PC-9 (cell line): ENCODE measurements around the gene NOXO1. TPM values are rescaled to one million over a fixed set of nuclear protein-coding genes. Genes with fewer than 3 reads are reported as not detected.

Experiments used
- BruUV-seq: library from RNA; stranded (reverse); fragments of 400-500 nt; replicated peaks from 2 replicates; lab custom pipeline; 2021; lab: Mats Ljungman, UMichigan
- CTCF ChIA-PET: fragments of 300-600 bp; sonication (Branson Sonifier 250); formaldehyde crosslinking; loops from one replicate; lab custom pipeline; 2022; ENCODE audit warnings: antibody characterized with exemption; lab: Charles Lee
- POLR2A ChIA-PET: fragments of 300-600 bp; sonication (Branson Sonifier 250); formaldehyde crosslinking; loops from one replicate; lab custom pipeline; 2022; ENCODE audit warnings: antibody characterized with exemption; ENCODE audit not compliant: unreplicated experiment; lab: Charles Lee
- DNase-seq, 2 experiments: peaks; one replicate each; pipeline versions ENCODE4 v3.0.0 to v3.0.0-alpha.2; 2015 to 2022; ENCODE audit warnings: mixed read lengths in 1 of 2
- H2AFZ ChIP-seq: fragments of 200-600 bp; sonication (generic); 2 replicates; pipeline ENCODE4 v1.8.1; 2017; ENCODE audit warnings: antibody characterized with exemption
- H3F3A ChIP-seq: fragments of 200-600 bp; sonication (generic); 2 replicates; pipeline ENCODE4 v1.8.1; 2017; ENCODE audit warnings: antibody characterized with exemption, mild to moderate bottlenecking, low read depth; ENCODE audit not compliant: insufficient read depth
- H3K27ac ChIP-seq: fragments of 200-600 bp; sonication (generic); 2 replicates; pipeline ENCODE4 v1.6.1; 2016; ENCODE audit warnings: mixed run types
- H3K27me3 ChIP-seq: fragments of 200-600 bp; sonication (generic); 2 replicates; pipeline ENCODE4 v1.6.1; 2016; ENCODE audit warnings: low read depth, mixed run types; ENCODE audit not compliant: insufficient read depth
- H3K36me3 ChIP-seq: fragments of 200-600 bp; sonication (generic); 2 replicates; pipeline ENCODE4 v1.6.1; 2016; ENCODE audit warnings: low read depth, mixed run types
- H3K4me1 ChIP-seq: fragments of 200-600 bp; sonication (generic); replicated peaks from 2 replicates; pipeline ENCODE4 v1.6.1; 2016; ENCODE audit warnings: mixed run types; ENCODE audit not compliant: insufficient read depth
- H3K4me2 ChIP-seq: fragments of 200-600 bp; sonication (generic); 2 replicates; pipeline ENCODE4 v1.6.1; 2017; ENCODE audit warnings: mixed run types
- H3K4me3 ChIP-seq: fragments of 200-600 bp; sonication (generic); 2 replicates; pipeline ENCODE4 v1.6.1; 2016; ENCODE audit warnings: mixed run types
- H3K79me2 ChIP-seq: fragments of 200-600 bp; sonication (generic); 2 replicates; pipeline ENCODE4 v1.6.1; 2017; ENCODE audit warnings: low read depth, mixed run types
- H3K9me2 ChIP-seq: fragments of 200-600 bp; sonication (generic); 2 replicates; pipeline ENCODE4 v1.8.1; 2017; ENCODE audit warnings: mild to moderate bottlenecking; ENCODE audit not compliant: insufficient read depth
- H3K9me3 ChIP-seq: fragments of 200-600 bp; sonication (generic); 2 replicates; pipeline ENCODE4 v1.8.1; 2016; ENCODE audit warnings: low read depth; ENCODE audit not compliant: insufficient read depth
- H4K20me1 ChIP-seq: fragments of 200-600 bp; sonication (generic); 2 replicates; pipeline ENCODE4 v1.8.1; 2017; ENCODE audit not compliant: insufficient read depth
- EZH2 ChIP-seq: fragments of 200-600 bp; sonication (generic); IDR thresholded peaks from 2 replicates; pipeline ENCODE4 v1.8.0; 2017; ENCODE audit warnings: antibody characterized with exemption, low read depth
- intact Hi-C: fragments of 100-400 bp; cut with micrococcal nuclease; formaldehyde crosslinking; loops from one replicate; pipeline ENCODE4 v1.10.0; 2022; ENCODE audit not compliant: unreplicated experiment
- total RNA-seq: library from RNA; stranded (reverse); gene quantifications from 2 replicates; pipeline ENCODE4 v1.2.3, GENCODE V29; 2021
- TF ChIP-seq, protein P1 (sequence below): fragments of 200-600 bp; sonication (generic); conservative IDR thresholded peaks from 2 replicates; pipeline ENCODE4 v1.6.1; 2017; ENCODE audit warnings: mixed run types, antibody characterized with exemption, mild to moderate bottlenecking, moderate library complexity

Gene NOXO1
- total RNA-seq, 1 experiment from 2014 or later, result 11.1 TPM

DNA sequence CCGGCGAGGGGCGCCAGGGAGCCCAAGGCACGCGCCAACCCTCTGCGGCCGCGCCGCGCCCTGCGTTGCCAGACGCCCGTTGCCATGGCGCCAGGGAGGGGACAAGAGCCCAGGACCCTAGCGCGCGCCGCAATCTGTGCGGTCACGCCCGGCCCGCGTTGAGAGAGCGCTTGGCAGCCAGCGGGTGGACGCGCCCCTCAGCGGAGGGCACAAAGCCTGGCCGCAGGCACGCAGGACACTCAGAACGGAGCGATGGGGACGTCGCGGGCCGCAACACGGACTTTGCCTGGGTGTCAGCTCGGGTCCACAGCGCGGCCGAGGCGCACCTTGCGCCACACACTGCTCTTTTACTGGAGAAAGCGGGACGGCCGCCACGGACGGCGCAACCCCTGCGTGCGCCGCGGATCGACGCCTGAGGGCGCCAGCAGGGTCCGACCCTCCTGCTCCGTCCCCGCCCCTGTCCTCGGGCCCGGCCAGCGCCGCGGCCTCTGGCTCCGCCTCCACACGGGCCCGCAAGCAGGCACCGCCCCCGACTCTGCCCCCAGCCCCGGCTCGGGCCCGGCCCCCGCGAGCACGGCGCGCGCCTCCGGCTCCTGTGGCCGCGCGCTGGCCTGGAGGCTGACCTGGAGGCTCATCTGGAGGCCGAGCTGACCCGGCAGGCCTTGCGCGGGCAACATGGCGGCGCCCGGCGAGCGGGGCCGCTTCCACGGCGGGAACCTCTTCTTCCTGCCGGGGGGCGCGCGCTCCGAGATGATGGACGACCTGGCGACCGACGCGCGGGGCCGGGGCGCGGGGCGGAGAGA is 2.5 kb upstream of the NOXO1 start, which contains the start of gene GFER:
Gene GFER, plus strand, starts transcription at position 650 of the 803 bp plus-strand sequence. Its CDS starts 26 bp downstream, at position 676.
- peak; percentile 73 to 98 for DNase-seq
- no peaks in the 10 kb centered on the region for H3K9me2 ChIP-seq
- no peaks in the 10 kb centered on the region for H3K9me3 ChIP-seq
- peaks cover 17% of the 10 kb centered on the region for H3K79me2 ChIP-seq
- H3K27me3 ChIP-seq, result no peaks in the 10 kb centered on the region
- H3K4me3 ChIP-seq, result peak within 1 kb of the TSS; percentile 93
- no peaks in the 10 kb centered on the region; the same call in 1 of the 2 replicates for H3K36me3 ChIP-seq
- H3K4me1 ChIP-seq, result peaks cover 67% of the 10 kb centered on the region
- TF ChIP-seq, protein P1, sequence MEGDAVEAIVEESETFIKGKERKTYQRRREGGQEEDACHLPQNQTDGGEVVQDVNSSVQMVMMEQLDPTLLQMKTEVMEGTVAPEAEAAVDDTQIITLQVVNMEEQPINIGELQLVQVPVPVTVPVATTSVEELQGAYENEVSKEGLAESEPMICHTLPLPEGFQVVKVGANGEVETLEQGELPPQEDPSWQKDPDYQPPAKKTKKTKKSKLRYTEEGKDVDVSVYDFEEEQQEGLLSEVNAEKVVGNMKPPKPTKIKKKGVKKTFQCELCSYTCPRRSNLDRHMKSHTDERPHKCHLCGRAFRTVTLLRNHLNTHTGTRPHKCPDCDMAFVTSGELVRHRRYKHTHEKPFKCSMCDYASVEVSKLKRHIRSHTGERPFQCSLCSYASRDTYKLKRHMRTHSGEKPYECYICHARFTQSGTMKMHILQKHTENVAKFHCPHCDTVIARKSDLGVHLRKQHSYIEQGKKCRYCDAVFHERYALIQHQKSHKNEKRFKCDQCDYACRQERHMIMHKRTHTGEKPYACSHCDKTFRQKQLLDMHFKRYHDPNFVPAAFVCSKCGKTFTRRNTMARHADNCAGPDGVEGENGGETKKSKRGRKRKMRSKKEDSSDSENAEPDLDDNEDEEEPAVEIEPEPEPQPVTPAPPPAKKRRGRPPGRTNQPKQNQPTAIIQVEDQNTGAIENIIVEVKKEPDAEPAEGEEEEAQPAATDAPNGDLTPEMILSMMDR, result no peak; the same call in 1 of the 2 replicates
- TF ChIP-seq EZH2, result no peak
- peak within 1 kb of the TSS; percentile 83 for H2AFZ ChIP-seq
- intact Hi-C loops, result loop anchor here (2.0 to 5.0 kb wide), 3 partner anchors 25 to 159 kb away; partner anchors contain the start of genes NTHL1, TSC2 and ZNF598
- peak within 1 kb of the TSS; percentile 93 for H3K4me2 ChIP-seq
- CTCF ChIA-PET, result no interaction called here
- no TSS peak for BruUV-seq
- H3F3A ChIP-seq, result peaks cover 66% of the 10 kb centered on the region
- H4K20me1 ChIP-seq, result 0 out of 2 replicates have a peak, but pooled peaks cover 2% of the 10 kb centered on the region
- POLR2A ChIA-PET, result interaction anchor here (0.6 to 0.7 kb wide), 3 partner anchors 27 to 172 kb away, joined by 3 to 5 read pairs (median 3); partner anchors contain the start of gene TRAF7
- H3K27ac ChIP-seq, result no peak within 1 kb of the TSS

DNA sequence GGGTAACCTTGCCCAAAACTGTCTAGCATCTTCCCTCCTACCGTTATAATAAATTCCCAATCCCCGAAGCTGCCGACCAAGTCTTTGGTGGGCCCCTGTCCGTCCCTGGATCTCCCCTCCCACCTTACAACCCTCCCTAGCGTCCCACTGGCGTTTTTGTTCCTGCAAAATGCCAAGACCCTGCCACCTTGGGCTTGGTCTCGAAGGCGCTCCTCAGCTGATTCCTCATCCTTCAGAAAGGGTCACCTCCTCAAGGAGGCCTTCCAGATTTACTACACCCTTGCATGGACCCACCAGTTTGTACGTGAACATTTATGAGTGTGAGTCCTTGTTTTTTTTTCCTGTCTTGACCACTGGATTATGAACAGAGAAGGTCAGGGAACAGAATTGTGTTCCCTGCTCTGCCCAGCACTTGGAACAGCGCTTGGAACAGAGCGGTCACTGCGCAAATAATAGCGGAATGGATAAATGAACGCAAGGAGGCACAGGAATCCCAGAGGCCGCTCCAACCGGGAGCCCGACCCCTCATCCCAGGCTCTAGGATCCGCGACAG is 1.8 kb upstream of the NOXO1 start:
- Histone ChIP-seq H3K4me3 (peak overlapping the region; percentile 93; the same call in 1 of the 2 replicates), H3K79me2 (peaks cover 17% of the 10 kb centered on the region), H4K20me1 (0 out of 2 replicates have a peak, but pooled peaks cover 5% of the 10 kb centered on the region), H3K4me1 (peaks cover 66% of the 10 kb centered on the region), H2AFZ (peak overlapping the region; percentile 81; the same call in 1 of the 2 replicates), H3K27ac (no peak overlapping the region), H3K27me3 (no peaks in the 10 kb centered on the region), H3K9me2 (no peaks in the 10 kb centered on the region), H3K9me3 (no peaks in the 10 kb centered on the region), H3K36me3 (no peaks in the 10 kb centered on the region; the same call in 1 of the 2 replicates), H3K4me2 (peak overlapping the region; percentile 93), H3F3A (peaks cover 66% of the 10 kb centered on the region)
- BruUV-seq, result no TSS peak
- no peak for DNase-seq
- POLR2A ChIA-PET, result no interaction called here
- TF ChIP-seq, protein P1, result no peak
- no peak for TF ChIP-seq EZH2
- CTCF ChIA-PET, result interaction anchor here (1.5 kb wide), 1 partner anchor 157 kb away, joined by 3 read pairs; no protein-coding TSS in a partner anchor
- intact Hi-C loops, result loop anchor here (5.0 kb wide), 2 partner anchors 64 to 159 kb away; partner anchors contain the start of genes NTHL1 and TSC2

DNA sequence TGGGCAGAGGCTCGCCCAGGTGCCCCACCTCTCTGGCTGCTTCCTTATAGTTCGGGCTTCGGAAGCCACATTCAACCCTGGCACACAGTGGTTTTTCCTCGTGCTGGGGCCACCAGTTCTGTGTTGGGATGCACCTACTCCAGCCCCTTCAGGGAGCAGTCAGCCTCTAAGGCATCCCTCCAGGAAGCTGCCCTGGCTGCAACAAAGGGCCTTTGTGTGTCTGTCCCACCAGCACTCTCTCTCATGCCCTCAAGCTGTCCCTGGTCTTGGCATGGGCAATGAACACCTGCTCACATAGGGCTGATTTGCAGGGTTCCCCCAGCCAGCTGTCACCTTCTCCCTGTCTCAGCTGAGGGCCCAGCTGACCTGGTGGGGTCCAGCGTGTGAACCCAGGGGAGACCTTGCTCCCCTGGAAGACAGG is 754 bp upstream of the NOXO1 start:
- POLR2A ChIA-PET, result interaction anchor here (0.6 kb wide), 2 partner anchors 68 to 159 kb away, joined by 5 to 12 read pairs; no protein-coding TSS in a partner anchor
- intact Hi-C loops, result loop anchor here (5.0 kb wide), 2 partner anchors 65 to 160 kb away; partner anchors contain the start of genes NTHL1 and TSC2
- Histone ChIP-seq H3K27me3 (no peaks in the 10 kb centered on the region), H3K79me2 (peaks cover 17% of the 10 kb centered on the region), H4K20me1 (0 out of 2 replicates have a peak, but pooled peaks cover 5% of the 10 kb centered on the region), H3K4me1 (peaks cover 66% of the 10 kb centered on the region), H2AFZ (no peak overlapping the region), H3F3A (peaks cover 63% of the 10 kb centered on the region), H3K36me3 (peaks cover 3% of the 10 kb centered on the region; the same call in 1 of the 2 replicates), H3K9me3 (no peaks in the 10 kb centered on the region), H3K9me2 (no peaks in the 10 kb centered on the region), H3K4me3 (no peak overlapping the region), H3K27ac (no peak overlapping the region), H3K4me2 (peak overlapping the region; percentile 99)
- no TSS peak for BruUV-seq
- TF ChIP-seq, protein P1, result no peak
- no peak for TF ChIP-seq EZH2
- CTCF ChIA-PET, result interaction anchor here (0.6 to 1.5 kb wide), 2 partner anchors 159 to 177 kb away, joined by 3 to 13 read pairs; no protein-coding TSS in a partner anchor
- DNase-seq, result peak; percentile 62 to 85
